ENCODE measurements around the gene MZT2B.
"Not testable (repeated sequence)": the region's sequence is repeated elsewhere in the genome, so short reads cannot be mapped to it uniquely, and the experiment has no call there.

MZT2B gene

GRCh38 chr2:130143266-130144039, 38.6 kb upstream of the MZT2B start:
- not testable (repeated sequence) for H3K79me2 ChIP-seq (ENCODE audit: insufficient read depth, low read length); H2AFZ ChIP-seq (ENCODE audit: low read length); H3K9ac ChIP-seq (ENCODE audit: low read depth, low read length, poor library complexity, severe bottlenecking); H3F3A ChIP-seq (ENCODE audit: low read depth); H3K4me2 ChIP-seq (ENCODE audit: low read depth, low read length, poor library complexity, severe bottlenecking); H3K9me2 ChIP-seq (replicated peaks; ENCODE audit: low read depth, low read length); H3K27me3 ChIP-seq (ENCODE audit: insufficient read depth, low read length, poor library complexity, severe bottlenecking); H3K4me1 ChIP-seq (ENCODE audit: insufficient read depth, low read length, poor library complexity, severe bottlenecking); H3K4me3 ChIP-seq (ENCODE audit: low read length, poor library complexity, severe bottlenecking); H3K9me3 ChIP-seq (ENCODE audit: insufficient read depth, low read depth, low read length); H4K20me1 ChIP-seq (ENCODE audit: insufficient read depth, low read length, poor library complexity, severe bottlenecking); H3K36me3 ChIP-seq (ENCODE audit: insufficient read depth, low read length)

- H3K4me1 ChIP-seq (ENCODE audit: insufficient read depth, low read length, poor library complexity, severe bottlenecking); H3K9me3 ChIP-seq (ENCODE audit: insufficient read depth, low read depth, low read length); H2AFZ ChIP-seq (ENCODE audit: low read length); H3K79me2 ChIP-seq (ENCODE audit: insufficient read depth, low read length); H3K9ac ChIP-seq (ENCODE audit: low read depth, low read length, poor library complexity, severe bottlenecking); H4K20me1 ChIP-seq (ENCODE audit: insufficient read depth, low read length, poor library complexity, severe bottlenecking); H3K27me3 ChIP-seq (ENCODE audit: insufficient read depth, low read length, poor library complexity, severe bottlenecking); H3K36me3 ChIP-seq (ENCODE audit: insufficient read depth, low read length); H3K9me2 ChIP-seq (replicated peaks; ENCODE audit: low read depth, low read length); H3F3A ChIP-seq (ENCODE audit: low read depth): not testable (repeated sequence)
- H3K4me3 ChIP-seq (ENCODE audit: low read length, poor library complexity, severe bottlenecking), result peak within 1 kb of the TSS; percentile 35
- peak within 1 kb of the TSS; percentile 44 for H3K4me2 ChIP-seq (ENCODE audit: low read depth, low read length, poor library complexity, severe bottlenecking)
Measured at GRCh38 chr2:130145006-130145414, 37.1 kb upstream of the MZT2B start, which contains the start of gene CCDC74B. TSS of gene CCDC74B (minus strand) at chr2:130145112. CDS start at chr2:130144996, 116 bp downstream.

DNA sequence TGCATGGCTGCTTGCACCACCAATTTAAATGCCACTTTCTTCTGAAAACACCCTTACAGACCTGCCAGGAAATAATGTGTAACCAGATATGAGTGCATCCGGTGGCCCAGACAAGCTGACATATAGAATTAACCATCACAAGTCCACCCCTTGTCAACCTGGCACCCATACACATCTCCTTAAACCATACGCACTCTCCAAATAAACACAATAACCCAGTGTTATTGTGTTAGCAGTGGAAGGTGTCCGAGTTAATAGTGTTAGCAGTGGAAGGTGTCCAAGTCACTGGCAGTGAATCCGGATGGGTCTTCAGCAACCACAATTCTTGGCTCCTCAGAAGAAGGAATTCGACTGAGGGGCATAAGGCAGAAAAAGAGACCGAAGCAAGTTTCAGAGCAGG, 33.5 kb upstream of the MZT2B start:
- not testable (repeated sequence) for H2AFZ ChIP-seq (ENCODE audit: low read length); H4K20me1 ChIP-seq (ENCODE audit: insufficient read depth, low read length, poor library complexity, severe bottlenecking); H3K4me3 ChIP-seq (ENCODE audit: low read length, poor library complexity, severe bottlenecking); H3K27me3 ChIP-seq (ENCODE audit: insufficient read depth, low read length, poor library complexity, severe bottlenecking); H3F3A ChIP-seq (ENCODE audit: low read depth); H3K79me2 ChIP-seq (ENCODE audit: insufficient read depth, low read length); H3K4me2 ChIP-seq (ENCODE audit: low read depth, low read length, poor library complexity, severe bottlenecking); H3K9me2 ChIP-seq (replicated peaks; ENCODE audit: low read depth, low read length); H3K4me1 ChIP-seq (ENCODE audit: insufficient read depth, low read length, poor library complexity, severe bottlenecking); H3K9me3 ChIP-seq (ENCODE audit: insufficient read depth, low read depth, low read length); H3K9ac ChIP-seq (ENCODE audit: low read depth, low read length, poor library complexity, severe bottlenecking)
- peaks cover 10% of the 10 kb centered on the region; the same call in 1 of the 2 replicates for H3K36me3 ChIP-seq (ENCODE audit: insufficient read depth, low read length)

- Histone ChIP-seq H3K4me1 (ENCODE audit: insufficient read depth, low read length, poor library complexity, severe bottlenecking) (no peaks in the 10 kb centered on the region), H3K4me3 (ENCODE audit: low read length, poor library complexity, severe bottlenecking) (no peak overlapping the region), H3F3A (ENCODE audit: low read depth) (no peaks in the 10 kb centered on the region), H4K20me1 (ENCODE audit: insufficient read depth, low read length, poor library complexity, severe bottlenecking) (no peaks in the 10 kb centered on the region), H3K27me3 (ENCODE audit: insufficient read depth, low read length, poor library complexity, severe bottlenecking) (no peaks in the 10 kb centered on the region), H3K4me2 (ENCODE audit: low read depth, low read length, poor library complexity, severe bottlenecking) (no peak overlapping the region), H3K9me3 (ENCODE audit: insufficient read depth, low read depth, low read length) (no peaks in the 10 kb centered on the region), H3K9me2 (replicated peaks; ENCODE audit: low read depth, low read length) (no peaks in the 10 kb centered on the region), H3K9ac (ENCODE audit: low read depth, low read length, poor library complexity, severe bottlenecking) (no peak overlapping the region), H3K79me2 (ENCODE audit: insufficient read depth, low read length) (no peaks in the 10 kb centered on the region), H2AFZ (ENCODE audit: low read length) (no peak overlapping the region), H3K36me3 (ENCODE audit: insufficient read depth, low read length) (peaks cover 18% of the 10 kb centered on the region; the same call in 1 of the 2 replicates)
- TF ChIP-seq, protein P1, sequence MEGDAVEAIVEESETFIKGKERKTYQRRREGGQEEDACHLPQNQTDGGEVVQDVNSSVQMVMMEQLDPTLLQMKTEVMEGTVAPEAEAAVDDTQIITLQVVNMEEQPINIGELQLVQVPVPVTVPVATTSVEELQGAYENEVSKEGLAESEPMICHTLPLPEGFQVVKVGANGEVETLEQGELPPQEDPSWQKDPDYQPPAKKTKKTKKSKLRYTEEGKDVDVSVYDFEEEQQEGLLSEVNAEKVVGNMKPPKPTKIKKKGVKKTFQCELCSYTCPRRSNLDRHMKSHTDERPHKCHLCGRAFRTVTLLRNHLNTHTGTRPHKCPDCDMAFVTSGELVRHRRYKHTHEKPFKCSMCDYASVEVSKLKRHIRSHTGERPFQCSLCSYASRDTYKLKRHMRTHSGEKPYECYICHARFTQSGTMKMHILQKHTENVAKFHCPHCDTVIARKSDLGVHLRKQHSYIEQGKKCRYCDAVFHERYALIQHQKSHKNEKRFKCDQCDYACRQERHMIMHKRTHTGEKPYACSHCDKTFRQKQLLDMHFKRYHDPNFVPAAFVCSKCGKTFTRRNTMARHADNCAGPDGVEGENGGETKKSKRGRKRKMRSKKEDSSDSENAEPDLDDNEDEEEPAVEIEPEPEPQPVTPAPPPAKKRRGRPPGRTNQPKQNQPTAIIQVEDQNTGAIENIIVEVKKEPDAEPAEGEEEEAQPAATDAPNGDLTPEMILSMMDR (conservative IDR thresholded peaks at IDR 0.05; ENCODE audit: low read length), result no peak
- TF ChIP-seq EZH2phosphoT487 (IDR thresholded peaks at IDR 0.05; ENCODE audit: borderline replicate concordance), result no peak
Measured at GRCh38 chr2:130150181-130151144, 31.6 kb upstream of the MZT2B start.

- H3K4me1 ChIP-seq (ENCODE audit: insufficient read depth, low read length, poor library complexity, severe bottlenecking); H3K9me3 ChIP-seq (ENCODE audit: insufficient read depth, low read depth, low read length); H2AFZ ChIP-seq (ENCODE audit: low read length); H3K9ac ChIP-seq (ENCODE audit: low read depth, low read length, poor library complexity, severe bottlenecking); H3K4me2 ChIP-seq (ENCODE audit: low read depth, low read length, poor library complexity, severe bottlenecking); H4K20me1 ChIP-seq (ENCODE audit: insufficient read depth, low read length, poor library complexity, severe bottlenecking); H3K27me3 ChIP-seq (ENCODE audit: insufficient read depth, low read length, poor library complexity, severe bottlenecking); H3K4me3 ChIP-seq (ENCODE audit: low read length, poor library complexity, severe bottlenecking); H3K9me2 ChIP-seq (replicated peaks; ENCODE audit: low read depth, low read length); H3K79me2 ChIP-seq (ENCODE audit: insufficient read depth, low read length); H3F3A ChIP-seq (ENCODE audit: low read depth): not testable (repeated sequence)
- H3K36me3 ChIP-seq (ENCODE audit: insufficient read depth, low read length), result peaks cover 20% of the 10 kb centered on the region; the same call in 1 of the 2 replicates
Measured at GRCh38 chr2:130151145-130151512, 30.9 kb upstream of the MZT2B start.

DNA sequence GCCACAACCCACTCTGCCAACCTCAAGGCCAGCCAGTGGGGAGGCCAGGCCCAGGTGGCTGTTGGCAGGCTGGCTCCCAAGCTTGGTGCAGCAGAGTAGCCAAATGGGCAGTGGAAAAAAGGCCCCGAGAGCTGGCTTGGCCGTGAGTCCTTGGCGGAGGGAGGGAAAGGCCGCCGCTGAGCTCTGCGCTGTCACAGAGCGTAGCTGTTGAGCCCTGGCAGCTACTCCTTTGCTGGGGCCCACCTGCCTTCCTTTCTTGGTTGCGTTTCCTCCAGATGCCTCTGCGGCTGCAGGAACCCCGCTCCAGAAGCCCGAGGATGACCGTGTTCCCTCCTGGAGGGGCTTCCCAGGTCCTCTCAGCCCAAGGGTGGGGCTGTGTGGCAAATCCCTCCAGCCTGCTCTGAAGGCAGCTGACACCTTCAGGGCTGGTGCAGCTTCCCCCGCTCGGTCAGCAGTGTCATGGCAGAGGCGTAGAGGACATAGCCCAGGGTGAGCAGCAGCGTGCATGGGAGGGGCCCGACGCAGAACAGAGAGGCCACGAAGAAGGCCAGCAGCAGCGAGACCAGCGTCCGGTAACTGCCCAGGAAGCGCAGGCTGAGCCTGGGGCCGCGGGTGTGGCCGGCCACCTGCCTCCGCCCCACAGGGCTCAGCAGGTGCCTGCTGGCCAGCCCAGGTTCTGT, 29.8 kb upstream of the MZT2B start:
- H3K79me2 ChIP-seq (ENCODE audit: insufficient read depth, low read length); H3K9me2 ChIP-seq (replicated peaks; ENCODE audit: low read depth, low read length); H3K27me3 ChIP-seq (ENCODE audit: insufficient read depth, low read length, poor library complexity, severe bottlenecking); H3K4me3 ChIP-seq (ENCODE audit: low read length, poor library complexity, severe bottlenecking); H3K4me1 ChIP-seq (ENCODE audit: insufficient read depth, low read length, poor library complexity, severe bottlenecking); H3F3A ChIP-seq (ENCODE audit: low read depth); H2AFZ ChIP-seq (ENCODE audit: low read length); H4K20me1 ChIP-seq (ENCODE audit: insufficient read depth, low read length, poor library complexity, severe bottlenecking); H3K9me3 ChIP-seq (ENCODE audit: insufficient read depth, low read depth, low read length); H3K9ac ChIP-seq (ENCODE audit: low read depth, low read length, poor library complexity, severe bottlenecking); H3K4me2 ChIP-seq (ENCODE audit: low read depth, low read length, poor library complexity, severe bottlenecking): not testable (repeated sequence)
- H3K36me3 ChIP-seq (ENCODE audit: insufficient read depth, low read length), result peaks cover 24% of the 10 kb centered on the region; the same call in 1 of the 2 replicates
